Endothelial cell of hepatic sinusoid (primary cell): ENCODE measurements around the gene DNAJB7.
"Not testable (repeated sequence)": the region's sequence is repeated elsewhere in the genome, so short reads cannot be mapped to it uniquely, and the experiment has no call there.

Source experiments
- in situ Hi-C: cut with HindIII; loops from 2 replicates; pipeline ENCODE4 v1.10.0; 2017; ENCODE audit warnings: low sequenced_read_pairs

Gene DNAJB7

DNA sequence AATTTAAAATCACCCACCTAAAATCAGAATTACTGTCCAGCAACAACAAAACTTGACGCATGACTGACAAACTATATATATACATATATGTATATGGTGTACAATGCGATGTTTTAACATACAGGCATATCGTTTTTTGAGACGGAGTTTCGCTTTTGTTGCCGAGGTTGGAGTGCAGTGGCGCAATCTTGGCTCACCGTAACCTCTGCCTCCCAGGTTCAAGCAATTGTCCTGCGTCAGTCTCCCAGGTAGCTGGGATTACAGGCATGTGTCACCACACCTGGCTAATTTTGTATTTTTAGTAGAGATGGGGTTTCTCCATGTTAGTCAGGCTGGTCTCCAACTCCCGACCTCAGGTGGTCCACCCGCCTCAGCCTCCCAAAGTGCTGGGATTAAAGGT, 16.1 kb downstream of the DNAJB7 start:
- in situ Hi-C loops: loop anchor here (5.0 kb wide), 1 partner anchor 49 kb away; no protein-coding TSS in a partner anchor

DNA sequence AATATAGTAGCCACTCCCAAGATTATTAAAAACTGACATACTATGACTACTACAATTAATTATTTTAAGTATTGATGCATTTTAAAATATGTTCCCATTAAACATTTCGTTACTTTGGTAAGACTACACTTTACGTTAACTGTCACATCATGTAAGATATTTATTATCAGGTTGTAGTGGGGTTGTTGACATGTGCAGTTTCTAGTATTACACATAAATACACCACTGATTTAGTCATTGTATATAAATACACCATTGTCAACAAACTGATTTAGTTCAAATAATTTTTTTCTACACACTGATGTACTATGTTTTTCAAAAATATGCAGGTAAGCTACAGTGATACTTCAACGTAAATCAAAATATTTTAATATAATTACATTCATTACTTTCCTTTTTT, 17.0 kb downstream of the DNAJB7 start:
- in situ Hi-C loops: loop anchor here (5.0 kb wide), 1 partner anchor 48 kb away; no protein-coding TSS in a partner anchor

DNA sequence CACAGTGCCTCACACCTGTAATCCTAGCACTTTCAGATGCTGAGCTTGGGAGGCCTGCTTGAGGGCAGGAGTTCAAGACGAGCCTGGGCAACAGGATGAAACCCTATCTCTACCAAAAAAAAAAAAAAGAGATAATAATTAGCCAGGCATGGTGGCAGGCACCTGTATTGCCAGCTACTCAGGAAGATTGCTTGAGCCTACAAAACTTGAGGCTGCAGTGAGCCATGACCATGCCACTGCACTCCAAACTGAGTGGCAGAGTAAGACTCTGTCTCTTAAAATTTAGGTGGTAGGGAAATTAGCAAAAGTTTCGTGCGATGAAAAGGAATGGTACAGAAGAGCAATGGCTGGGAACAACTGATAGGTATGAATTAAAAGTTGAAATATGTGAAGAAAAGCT, 23.4 kb downstream of the DNAJB7 start:
- in situ Hi-C loops: loop anchor here (5.0 kb wide), 1 partner anchor 54 kb away; no protein-coding TSS in a partner anchor

DNA sequence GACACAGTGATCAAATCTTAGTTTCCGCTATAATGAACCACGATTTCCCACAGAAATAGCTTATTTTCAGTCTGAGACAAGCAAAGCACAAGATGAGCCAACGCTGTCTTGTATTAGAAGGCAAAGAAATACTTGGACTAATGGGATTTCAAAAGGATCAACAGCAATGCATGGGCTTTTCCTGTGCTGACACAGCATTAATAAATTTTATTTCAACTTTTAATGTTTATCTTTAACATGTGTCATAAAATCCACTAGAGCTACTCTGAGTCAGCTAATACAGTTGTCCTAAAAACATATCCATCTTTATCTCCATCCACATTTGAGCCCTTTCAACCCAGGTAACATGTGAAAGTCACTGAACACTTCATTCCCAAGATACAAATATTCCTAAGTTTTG, 27.3 kb downstream of the DNAJB7 start:
- in situ Hi-C loops: loop anchor here (5.0 kb wide), 1 partner anchor 58 kb away; no protein-coding TSS in a partner anchor

DNA sequence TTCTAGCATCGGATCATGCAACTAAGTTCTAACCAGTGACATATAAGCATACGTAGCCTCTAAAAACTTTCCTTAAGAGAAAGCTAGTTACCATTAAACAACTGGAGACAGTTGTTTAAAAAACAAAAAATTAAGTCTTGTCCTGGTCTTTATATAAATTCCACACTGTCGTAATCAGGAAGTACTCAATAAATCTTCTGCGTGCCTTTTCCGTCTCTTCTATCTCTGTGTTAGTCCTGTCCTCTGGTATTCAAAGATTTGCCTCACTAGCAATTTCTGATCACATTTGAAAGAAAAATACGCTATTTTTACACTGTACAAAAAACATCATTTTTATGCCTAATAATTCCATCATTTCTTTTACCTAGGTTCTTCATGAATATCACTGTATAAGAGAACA, 32.8 kb downstream of the DNAJB7 start:
- in situ Hi-C loops: no loop called here

DNA sequence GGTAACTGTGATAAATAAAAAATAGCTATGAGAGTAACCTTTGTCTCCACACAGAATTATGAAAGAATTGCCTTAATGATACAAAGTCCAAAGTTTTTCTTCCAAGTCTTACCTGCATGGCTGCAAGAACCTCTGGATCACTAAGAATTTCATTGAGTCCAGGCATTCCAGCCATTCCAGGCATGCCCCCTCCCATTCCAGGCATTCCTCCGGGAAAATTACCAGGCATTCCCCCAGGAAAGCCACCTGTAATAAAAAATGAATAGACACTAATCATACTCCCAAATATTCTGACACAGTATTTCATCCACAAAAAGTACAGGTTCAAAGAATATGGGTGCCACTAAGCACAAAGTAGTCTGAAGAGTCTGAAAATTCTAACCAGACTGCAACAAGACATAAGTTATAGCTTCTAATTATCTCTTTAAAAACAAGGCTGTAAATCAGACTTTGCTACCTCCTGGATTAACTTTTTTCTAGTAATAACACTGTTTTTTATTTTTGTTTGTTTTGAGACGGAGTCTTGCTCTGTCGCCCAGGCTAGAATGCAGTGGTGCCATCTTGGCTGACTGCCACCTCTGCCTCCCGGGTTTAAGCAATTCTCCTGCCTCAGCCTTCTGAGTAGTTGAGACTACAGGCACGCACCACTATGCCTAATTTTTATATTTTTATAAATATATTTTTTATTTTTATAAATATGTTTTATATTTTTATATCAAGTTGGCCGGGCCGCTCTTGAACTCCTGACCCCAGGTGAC, 34.8 kb downstream of the DNAJB7 start:
- in situ Hi-C loops: no loop called here

DNA sequence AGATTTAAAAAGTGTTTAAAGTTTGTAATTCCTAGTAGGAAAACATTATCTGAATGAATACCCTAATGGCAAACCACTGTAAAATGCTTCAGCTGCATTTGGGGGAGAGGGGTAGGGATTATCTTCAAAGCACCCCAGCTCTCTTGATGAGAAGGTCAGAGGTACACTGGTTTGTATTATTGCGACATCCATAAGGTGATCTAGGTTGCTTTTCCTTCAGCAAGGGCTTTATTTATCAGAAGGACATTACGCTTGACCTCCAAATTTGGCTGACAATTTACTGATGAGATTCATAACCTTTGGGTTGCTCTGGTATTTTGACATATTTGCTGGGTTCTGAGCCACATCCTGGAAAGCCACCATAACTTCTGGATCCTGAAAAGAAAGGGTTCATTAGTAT, 35.6 kb downstream of the DNAJB7 start:
- in situ Hi-C loops: not testable (repeated sequence)

DNA sequence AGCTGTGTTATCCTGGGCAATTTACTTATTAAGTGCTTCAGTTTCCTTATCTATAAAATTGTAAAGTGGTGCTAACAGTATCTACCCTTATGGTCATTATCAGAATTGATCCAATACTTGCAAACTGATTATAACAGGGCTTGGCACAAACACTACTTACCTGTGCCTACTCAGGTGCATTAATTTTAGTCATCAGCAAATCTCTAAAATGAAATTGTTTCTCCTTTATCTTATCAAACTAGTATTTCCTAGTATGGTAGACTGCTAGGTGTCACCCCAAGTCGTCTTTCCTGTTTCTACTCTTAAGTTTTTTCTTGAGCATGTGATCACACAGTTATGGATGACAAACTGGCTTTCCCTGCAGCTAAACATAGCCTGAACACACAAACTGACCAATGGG, 38.5 kb downstream of the DNAJB7 start:
- in situ Hi-C loops: no loop called here

DNA sequence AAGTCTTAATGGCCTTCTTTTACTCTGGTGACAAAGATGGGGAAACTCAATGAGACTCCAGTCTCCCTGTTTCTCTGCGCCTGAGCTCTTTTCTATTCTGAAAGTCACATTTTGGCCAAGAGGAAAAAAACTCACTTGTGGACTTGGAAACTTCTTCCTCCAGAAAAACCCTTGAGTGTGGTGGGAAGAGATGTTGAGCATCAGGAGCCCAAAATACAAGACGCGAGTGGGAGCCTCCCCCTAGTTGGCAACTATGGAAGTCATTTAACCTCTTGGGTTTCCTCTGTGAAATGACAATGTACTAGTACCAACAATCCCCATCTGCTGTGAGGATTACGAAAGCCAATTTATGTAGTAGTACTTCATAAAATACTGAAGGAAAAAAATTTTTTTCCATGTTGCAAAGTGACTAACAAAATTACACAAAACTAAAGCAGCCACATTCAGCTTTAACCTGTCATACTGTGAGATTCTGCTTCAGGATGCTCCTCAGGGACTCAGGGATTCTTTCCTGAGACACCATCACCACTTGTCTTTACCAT, 42.2 kb downstream of the DNAJB7 start:
- in situ Hi-C loops: no loop called here

DNA sequence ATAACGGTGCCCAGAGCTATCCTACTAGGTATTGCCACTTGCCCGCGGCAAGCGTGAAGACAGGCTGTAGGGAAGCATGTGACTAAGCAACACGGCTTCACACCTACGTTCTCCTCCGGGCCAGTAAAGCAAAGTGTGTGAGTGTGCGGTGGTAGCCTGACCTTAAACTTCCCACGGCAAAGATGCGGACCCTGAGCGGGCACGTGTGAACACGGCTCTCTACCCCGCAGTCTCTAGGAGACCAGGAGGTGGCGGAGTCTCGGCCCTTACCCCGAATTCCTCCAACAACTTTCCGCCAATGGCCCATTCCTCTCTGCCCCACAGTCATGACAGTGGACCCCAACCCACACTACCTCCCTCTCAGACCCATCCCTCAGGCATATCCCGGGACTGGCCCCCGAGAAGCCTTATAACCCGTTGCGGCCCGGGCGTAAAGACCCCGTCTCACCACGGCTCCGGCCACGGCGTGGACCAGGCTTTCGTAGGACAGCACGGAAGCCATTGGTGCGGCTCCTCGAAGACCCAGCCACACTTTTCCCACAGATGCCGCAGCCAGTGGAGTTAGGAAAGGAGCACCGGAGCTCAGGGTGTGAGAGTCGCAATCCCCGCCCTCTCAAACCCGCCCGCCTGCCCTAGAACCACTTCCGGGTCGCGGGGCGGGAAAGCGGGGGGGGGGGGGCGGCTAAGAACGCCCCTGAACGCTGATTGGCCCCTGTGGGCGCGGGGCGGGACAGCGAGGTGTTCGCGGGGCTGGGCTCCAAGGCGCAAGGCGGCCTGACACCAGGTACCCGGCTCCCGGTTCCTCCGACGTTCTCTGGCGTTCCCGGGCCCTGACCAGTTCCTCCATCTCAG, 42.9 kb downstream of the DNAJB7 start, which contains the start of gene SLC25A17:
TSS of gene SLC25A17 (minus strand) at position 600 of the 852 bp plus-strand sequence. CDS start at position 502, 98 bp downstream.
- in situ Hi-C loops: no loop called here

DNA sequence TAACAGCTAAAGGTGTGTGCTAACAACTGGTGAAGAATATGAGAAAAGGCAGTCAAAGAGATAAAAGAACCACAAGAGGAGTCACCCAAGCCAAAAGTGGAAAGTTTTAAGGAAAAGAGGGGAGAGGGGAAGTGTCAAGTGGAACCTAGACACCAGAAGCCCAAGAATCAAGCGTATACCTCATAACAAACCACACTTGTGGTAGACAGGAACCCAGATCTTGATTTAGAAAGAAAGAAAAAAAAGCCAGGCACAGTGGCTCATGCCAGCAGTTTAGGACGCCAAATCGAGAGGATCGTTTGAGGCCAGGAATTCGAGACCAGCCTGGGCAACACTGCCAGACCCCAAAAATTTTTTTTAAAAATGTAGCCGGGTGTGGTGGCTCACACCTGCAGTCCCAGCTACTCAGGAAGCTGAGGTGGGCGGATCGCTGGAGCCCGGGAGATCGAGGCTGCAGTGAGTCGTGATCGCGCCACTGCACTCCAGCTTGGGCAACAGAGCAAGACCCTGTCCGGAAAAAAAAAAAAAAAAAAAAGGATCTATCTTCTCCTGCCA, 43.6 kb downstream of the DNAJB7 start:
- in situ Hi-C loops: no loop called here

DNA sequence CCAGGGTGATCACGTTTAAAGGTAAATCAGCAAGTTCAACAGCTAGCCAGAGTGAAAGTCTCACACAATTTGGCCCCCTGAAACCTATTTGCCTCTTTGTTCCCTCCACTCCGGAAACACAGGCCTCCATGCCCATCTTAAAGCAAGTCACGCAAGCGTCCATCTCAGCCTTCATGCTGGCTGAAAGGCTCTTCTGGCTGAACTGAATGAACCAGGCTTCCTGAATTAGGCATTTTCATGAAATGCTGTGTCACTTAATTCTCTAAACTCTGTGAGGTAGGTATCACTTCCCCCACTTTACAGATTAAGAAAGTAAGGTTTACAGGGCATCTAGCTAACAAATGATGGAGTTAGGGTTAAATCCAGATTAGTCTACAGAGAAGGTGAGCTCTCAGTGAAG, 44.2 kb downstream of the DNAJB7 start:
- in situ Hi-C loops: no loop called here

DNA sequence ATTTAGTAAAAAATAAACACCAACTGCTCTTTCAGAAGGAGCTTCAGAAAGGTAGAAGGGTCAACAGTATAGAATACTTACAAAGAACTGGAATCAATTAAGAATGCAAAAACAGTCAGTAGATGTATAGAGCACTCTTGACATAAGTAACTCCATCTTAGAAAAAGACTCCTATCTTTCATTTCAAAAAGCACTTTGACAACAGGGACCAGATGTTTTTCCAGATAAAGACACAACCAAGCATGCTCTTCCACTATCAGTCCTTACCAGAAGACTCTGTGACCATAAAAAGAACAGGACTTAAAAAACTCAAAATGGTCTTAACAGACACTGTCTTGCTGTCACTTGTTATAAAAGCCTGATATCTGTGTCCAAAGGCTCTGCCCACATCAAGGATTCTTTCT, 48.0 kb downstream of the DNAJB7 start:
- in situ Hi-C loops: no loop called here
